ENCODE data around the gene SDCCAG8. TPM values are rescaled to one million over a fixed set of nuclear protein-coding genes. Genes with fewer than 3 reads are reported as not detected.
"Not testable (repeated sequence)": the region's sequence is repeated elsewhere in the genome, so short reads cannot be mapped to it uniquely, and the experiment has no call there.

The SDCCAG8 gene
- total RNA-seq, 2 experiments from 2014 or later, result 18.3 to 21.2 TPM

- intact Hi-C loops (cut with DNase I, micrococcal nuclease), result no loop called here
- POLR2A ChIA-PET, result no interaction called here
- no peak for ATAC-seq (ENCODE audit: poor library complexity)
- Histone ChIP-seq H3K9me3 (ENCODE audit: control insufficient read depth in 1 of 2, insufficient read depth in 1 of 2, low read length in 2 of 2) (no peaks in the 10 kb centered on the region), H3K4me1 (ENCODE audit: insufficient read depth, low read length) (no peaks in the 10 kb centered on the region), H3K36me3 (ENCODE audit: insufficient read depth, low read length) (peaks cover 16% of the 10 kb centered on the region), H3K27ac (ENCODE audit: low read depth in 1 of 2, low read length in 2 of 2) (no peak overlapping the region), H3K27me3 (ENCODE audit: control insufficient read depth in 1 of 2, insufficient read depth in 2 of 2, low read length in 2 of 2) (no peaks in the 10 kb centered on the region), H3K4me3 (ENCODE audit: low read length) (no peak overlapping the region)
- DNase-seq, result no peak
- H3K27me3 Mint-ChIP-seq, result no peaks in the 10 kb centered on the region
- peaks cover 85% of the 10 kb centered on the region for H3K36me3 Mint-ChIP-seq (ENCODE audit: low read depth)
- CTCF ChIA-PET, result no interaction called here
- no peaks in the 10 kb centered on the region for H3K9me3 Mint-ChIP-seq
- TF ChIP-seq CTCF (IDR thresholded peaks at IDR 0.05), result no peak
- H3K4me3 Mint-ChIP-seq, result no peak overlapping the region
- no peaks in the 10 kb centered on the region for H3K4me1 Mint-ChIP-seq (ENCODE audit: low read depth)
- H3K27ac Mint-ChIP-seq, result no peak overlapping the region
These were observed 80.3 kb downstream of the SDCCAG8 start for GRCh38 chr1:243336163-243336562.

GRCh38 chr1:243338848-243339247, 83.0 kb downstream of the SDCCAG8 start:
- H3K9me3 Mint-ChIP-seq; H3K27me3 Mint-ChIP-seq; H3K4me1 Mint-ChIP-seq (ENCODE audit: low read depth); H3K27ac Mint-ChIP-seq; H3K4me1 ChIP-seq (ENCODE audit: insufficient read depth, low read length); POLR2A ChIA-PET; H3K27me3 ChIP-seq (ENCODE audit: control insufficient read depth in 1 of 2, insufficient read depth in 2 of 2, low read length in 2 of 2); H3K4me3 Mint-ChIP-seq; ATAC-seq (ENCODE audit: poor library complexity); CTCF ChIA-PET; H3K27ac ChIP-seq (ENCODE audit: low read depth in 1 of 2, low read length in 2 of 2); H3K4me3 ChIP-seq (ENCODE audit: low read length); H3K9me3 ChIP-seq (ENCODE audit: control insufficient read depth in 1 of 2, insufficient read depth in 1 of 2, low read length in 2 of 2); intact Hi-C loops (cut with DNase I, micrococcal nuclease); H3K36me3 ChIP-seq (ENCODE audit: insufficient read depth, low read length); DNase-seq: not testable (repeated sequence)
- peaks cover 62% of the 10 kb centered on the region for H3K36me3 Mint-ChIP-seq (ENCODE audit: low read depth)

- Mint-ChIP-seq H3K4me1 (ENCODE audit: low read depth) (peaks cover 4% of the 10 kb centered on the region), H3K27me3 (no peaks in the 10 kb centered on the region), H3K9me3 (no peaks in the 10 kb centered on the region), H3K36me3 (ENCODE audit: low read depth) (peaks cover 48% of the 10 kb centered on the region), H3K4me3 (no peak overlapping the region), H3K27ac (no peak overlapping the region)
- Histone ChIP-seq H3K4me3 (ENCODE audit: low read length) (no peak overlapping the region), H3K36me3 (ENCODE audit: insufficient read depth, low read length) (peaks cover 2% of the 10 kb centered on the region), H3K27ac (ENCODE audit: low read depth in 1 of 2, low read length in 2 of 2) (no peak overlapping the region), H3K27me3 (ENCODE audit: control insufficient read depth in 1 of 2, insufficient read depth in 2 of 2, low read length in 2 of 2) (no peaks in the 10 kb centered on the region), H3K9me3 (ENCODE audit: control insufficient read depth in 1 of 2, insufficient read depth in 1 of 2, low read length in 2 of 2) (no peaks in the 10 kb centered on the region), H3K4me1 (ENCODE audit: insufficient read depth, low read length) (no peaks in the 10 kb centered on the region)
- TF ChIP-seq CTCF (IDR thresholded peaks at IDR 0.05), result no peak
- DNase-seq (no peak), ATAC-seq (ENCODE audit: poor library complexity) (no peak)
- intact Hi-C loops (cut with DNase I, micrococcal nuclease), result loop anchor here (5.0 to 10.0 kb wide), 3 partner anchors 406 to 1454 kb away; no protein-coding TSS in a partner anchor
- ChIA-PET CTCF (interaction anchor here (1.4 kb wide), 1 partner anchor 27 kb away, joined by 3 read pairs; no protein-coding TSS in a partner anchor), POLR2A (no interaction called here)
These were observed 85.2 kb downstream of the SDCCAG8 start for GRCh38 chr1:243341074-243341473.

Data from CD4-positive, alpha-beta T cell (primary cell).